ENCODE measurements around the gene GFPT2. TPM values are rescaled to one million over a fixed set of nuclear protein-coding genes. Genes with fewer than 3 reads are reported as not detected.

Gene GFPT2
- total and polyA plus RNA-seq, 7 donors: 2.0 to 7.2 (median 4.4) TPM

DNA sequence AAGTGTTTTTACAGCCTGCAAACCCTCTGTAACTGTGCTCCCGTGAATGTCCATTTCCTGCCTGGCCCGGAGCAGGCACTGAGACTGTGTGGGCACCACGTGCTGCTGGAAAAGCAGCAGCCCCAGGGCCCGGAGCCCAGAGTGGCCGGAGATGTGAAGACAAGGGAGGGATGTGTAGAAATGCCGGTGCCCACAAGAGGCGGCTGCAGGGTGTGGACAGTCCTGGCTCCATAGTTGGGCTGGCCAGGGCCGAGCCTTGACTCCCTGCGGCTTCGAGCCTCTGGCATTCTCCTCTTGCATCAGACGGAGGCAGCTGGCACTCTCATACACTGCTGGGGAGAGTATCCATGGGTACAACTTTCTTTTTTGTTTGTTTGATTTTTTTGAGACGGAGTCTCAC, 13.2 kb upstream of the GFPT2 start:
- 23 to 32% (median 24%) methylated on average over 12 of the region's 12 CpGs for WGBS, 3 donors
- Histone ChIP-seq H3K4me1 (no peaks in the 10 kb centered on the region), H3K27me3 (ENCODE audit: insufficient read depth in 3 of 3, low read length in 2 of 3) (peaks cover 0 to 18% (median 2%) of the 10 kb centered on the region in 3 donors), H3K4me3 (no peak overlapping the region), H3K36me3 (ENCODE audit: insufficient read depth in 1 of 2, low read depth in 1 of 2) (no peaks in the 10 kb centered on the region), H3K27ac (no peak overlapping the region), H3K9me3 (no peaks in the 10 kb centered on the region)
- no peak for TF ChIP-seq CTCF (IDR thresholded peaks at IDR 0.05)
- ATAC-seq (peak in 2 of 4 donors; percentile 47 to 62), DNase-seq (peak in 1 of 2 donors; percentile 52)
- intact Hi-C loops (cut with DNase I): no loop called here

- 72 to 83% (median 74%) methylated on average over 3 to 4 of the region's 4 CpGs for WGBS, 3 donors
- TF ChIP-seq CTCF (IDR thresholded peaks at IDR 0.05): no peak
- H3K27me3 ChIP-seq (ENCODE audit: insufficient read depth in 3 of 3, low read length in 2 of 3): peaks cover 0 to 16% (median 2%) of the 10 kb centered on the region in 3 donors
- no peak overlapping the region for H3K27ac ChIP-seq
- H3K4me3 ChIP-seq: no peak overlapping the region
- no peaks in the 10 kb centered on the region for H3K9me3 ChIP-seq
- no peaks in the 10 kb centered on the region for H3K4me1 ChIP-seq
- ATAC-seq: no peak
- no peak for DNase-seq
- intact Hi-C loops (cut with DNase I): no loop called here
- no peaks in the 10 kb centered on the region for H3K36me3 ChIP-seq (ENCODE audit: insufficient read depth in 1 of 2, low read depth in 1 of 2)
These were observed 12.7 kb upstream of the GFPT2 start for GRCh38 chr5:180365829-180366228.

- no peak overlapping the region for H3K27ac ChIP-seq
- no peak for ATAC-seq
These were observed 11.2 kb upstream of the GFPT2 start for GRCh38 chr5:180364306-180364856.

DNA sequence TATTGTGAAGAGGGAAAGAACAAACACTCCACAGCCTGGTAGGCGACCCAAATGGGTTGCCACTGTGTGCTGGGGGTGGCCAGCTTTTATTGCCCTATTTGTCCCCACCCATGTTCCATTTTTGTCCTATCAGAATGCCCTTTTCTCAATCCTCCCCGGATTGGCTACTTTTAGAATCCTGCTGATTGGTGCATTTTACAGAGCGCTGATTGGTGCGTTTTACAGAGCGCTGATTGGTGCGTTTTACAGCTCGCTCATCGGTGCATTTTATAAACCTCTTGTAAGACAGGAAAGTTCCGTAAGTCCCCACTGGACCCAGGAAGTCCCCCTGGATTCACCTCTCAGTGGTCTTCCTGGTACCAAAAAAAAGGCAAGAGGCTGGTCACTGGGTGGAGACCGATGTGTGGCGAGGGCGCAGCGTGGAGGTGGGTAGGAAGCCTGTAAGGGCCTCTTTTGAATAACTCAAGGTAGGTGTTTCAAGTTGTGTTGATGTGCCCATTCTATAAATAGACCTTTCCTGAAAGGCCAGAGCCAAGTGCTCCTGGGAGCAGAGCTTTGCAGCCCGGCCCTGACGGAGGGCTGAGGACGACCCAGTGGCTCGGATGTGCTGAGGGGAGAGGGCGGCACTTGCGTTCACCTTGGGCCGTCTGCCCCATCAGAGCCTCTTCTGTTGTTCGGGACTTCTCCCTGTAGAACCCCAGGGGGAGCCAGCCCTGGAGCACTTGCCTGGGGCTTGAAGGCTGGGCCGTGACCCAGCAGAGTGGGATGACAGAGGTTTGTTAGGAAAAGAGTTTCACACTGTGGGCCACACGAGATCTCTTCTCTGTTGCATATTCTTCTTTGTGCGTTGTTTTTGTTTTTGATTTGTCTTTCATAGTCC, 7.2 kb upstream of the GFPT2 start:
- ATAC-seq: no peak
- no peak for DNase-seq
- intact Hi-C loops (cut with DNase I): no loop called here

More at GRCh38 chr5:180364306-180364856, 11.2 kb upstream of the GFPT2 start:
- 89 to 91% (median 89%) methylated on average over 10 of the region's 10 CpGs for WGBS, 3 donors
- H3K36me3 ChIP-seq (ENCODE audit: insufficient read depth in 1 of 2, low read depth in 1 of 2): no peaks in the 10 kb centered on the region
- no peak overlapping the region for H3K4me3 ChIP-seq
- DNase-seq: no peak
- no peaks in the 10 kb centered on the region for H3K9me3 ChIP-seq
- H3K27me3 ChIP-seq (ENCODE audit: insufficient read depth in 3 of 3, low read length in 2 of 3): peaks cover 0 to 10% (median 0%) of the 10 kb centered on the region in 3 donors
- intact Hi-C loops (cut with DNase I): no loop called here
- H3K4me1 ChIP-seq: no peaks in the 10 kb centered on the region
- TF ChIP-seq CTCF (IDR thresholded peaks at IDR 0.05): no peak

More for the DNA sequence above, 7.2 kb upstream of the GFPT2 start:
- Histone ChIP-seq H3K36me3 (ENCODE audit: insufficient read depth in 1 of 2, low read depth in 1 of 2) (no peaks in the 10 kb centered on the region), H3K9me3 (no peaks in the 10 kb centered on the region), H3K4me3 (no peak overlapping the region), H3K27ac (no peak overlapping the region), H3K4me1 (no peaks in the 10 kb centered on the region), H3K27me3 (ENCODE audit: insufficient read depth in 3 of 3, low read length in 2 of 3) (peaks cover 0 to 5% (median 5%) of the 10 kb centered on the region in 3 donors)
- 86 to 89% (median 87%) methylated on average over 24 of the region's 24 CpGs for WGBS, 3 donors
- TF ChIP-seq CTCF (IDR thresholded peaks at IDR 0.05): no peak

All from psoas muscle (tissue), 8 donors.